Adrenal gland (tissue), 12 donors: ENCODE results near the gene UBN1. TPM values are rescaled to one million over a fixed set of nuclear protein-coding genes. Genes with fewer than 3 reads are reported as not detected.

Source experiments
- DNase-seq, 7 donors: peaks; one replicate each; pipeline ENCODE4 v3.0.0-alpha.2; 2019 to 2020
- H3K27ac ChIP-seq, 5 donors: fragments of 200-600 bp; sonication (generic) in 4 of 5; 1 replicate in 3 of 5; 2 replicates in 2 of 5; pipeline versions ENCODE4 v1.5.1 to v1.8.0; 2016 to 2020; ENCODE audit warnings: mild to moderate bottlenecking in 1 of 5
- H3K27me3 ChIP-seq: fragments of 200-600 bp; 2 replicates; pipeline ENCODE4 v1.8.0; 2021
- H3K36me3 ChIP-seq, 2 donors: fragments of 200-600 bp; replicated peaks in 1 of 2; 1 replicate in 1 of 2; 2 replicates in 1 of 2; pipeline versions ENCODE4 v1.5.1 to v1.8.0; 2018 to 2022
- H3K4me1 ChIP-seq, 2 donors: fragments of 200-600 bp; replicated peaks in 1 of 2; 1 replicate in 1 of 2; 2 replicates in 1 of 2; pipeline versions ENCODE4 v1.5.1 to v1.8.0; 2018 to 2021
- H3K4me3 ChIP-seq, 4 donors: fragments of 200-600 bp; sonication (generic) in 3 of 4; one replicate each; pipeline ENCODE4 v1.5.1; 2016 to 2018
- H3K9me3 ChIP-seq, 3 donors: fragments of 200-600 bp; sonication (generic) in 1 of 3; replicated peaks in 1 of 3; 1 replicate in 2 of 3; 2 replicates in 1 of 3; pipeline versions ENCODE4 v1.5.1 to v1.8.0; 2016 to 2021
- CTCF ChIP-seq, 6 experiments: fragments of 450-650 bp in 4 of 6; fragments of 200-600 bp in 2 of 6; sonication (generic) in 1 of 6; IDR thresholded peaks; 1 replicate in 5 of 6; 2 replicates in 1 of 6; pipeline versions ENCODE4 v1.5.1 to v1.8.0; 2016 to 2021; ENCODE audit warnings: antibody characterized with exemption in 6 of 6, mild to moderate bottlenecking in 2 of 6, moderate library complexity in 1 of 6
- POLR2A ChIP-seq, 2 donors: fragments of 450-650 bp; IDR thresholded peaks; one replicate each; pipeline ENCODE4 v1.6.1; 2017; ENCODE audit warnings: antibody characterized with exemption in 2 of 2, mild to moderate bottlenecking in 2 of 2, moderate library complexity in 1 of 2
- WGBS, 4 donors: extraction: QIAGEN DNeasy Blood & Tissue Kit in 2 of 4; methylation state at CpG; one replicate each; pipeline versions ENCODE4 v1.1.5 to v1.1.7; 2013 to 2017; 5-methylcytosine and 5-hydroxymethylcytosine counted together
- intact Hi-C, 2 donors: fragments of 100-400 bp; cut with DNase I; formaldehyde crosslinking; loops; one replicate each; pipeline versions ENCODE4 v1.14.1 to v1.15.0; 2022 to 2023
- polyA plus RNA-seq, 3 donors: library from polyadenylated mRNA; stranded (reverse); fragments of 200-250 nt in 2 of 3; fragments of 350-450 nt in 1 of 3; fragmentation: Illumina TruSeq in 1 of 3; extraction: RNeasy Lipid Tissue Mini Kit (QIAGEN cat#74804) in 1 of 3; gene quantifications; one replicate each; pipeline ENCODE4 v1.2.3, GENCODE V29; 2013 to 2014
- total RNA-seq, 9 donors: library from RNA; depleted of rRNA in 4 of 9; stranded (reverse); fragments of >200 nt in 4 of 9; fragments of 120-200 nt in 1 of 9; fragmentation: NEBNext Ultra II Directional in 1 of 9; extraction: Animal tissue kit (Norgen Biotek cat#: 25700) in 1 of 9; gene quantifications; one replicate each; pipeline versions ENCODE4 v1.1.0 to v1.2.4, GENCODE V29; 2013 to 2023
- donor health status: healthy with polysubstance abuse.
- donor health status: Bipolar disorder and iron deficiency.
- donor health status: DM: yes; HTN: yes; CAD: no.
- donor health status: DM: no; HTN: no; CAD: no.
- donor health status: DM: no; HTN: no; CAD: no.
- donor health status: DM: yes; HTN: yes; CAD: no.

Gene UBN1
- total and polyA plus RNA-seq, 12 donors, result 5.9 to 60.8 (median 28.4) TPM

GRCh38 chr16:4890686-4891085, 43.4 kb downstream of the UBN1 start:
- Histone ChIP-seq H3K27me3 (no peaks in the 10 kb centered on the region), H3K4me3 (no peak overlapping the region), H3K4me1 (no peaks in the 10 kb centered on the region), H3K36me3 (peaks cover 0 to 20% of the 10 kb centered on the region in 2 donors), H3K9me3 (no peaks in the 10 kb centered on the region), H3K27ac (no peak overlapping the region)
- WGBS, 4 donors, result 87 to 94% (median 93%) methylated on average over 6 to 16 of the region's 16 CpGs
- no peak for DNase-seq
- intact Hi-C loops, result no loop called here
- TF ChIP-seq CTCF (IDR thresholded peaks at IDR 0.05) (no peak), POLR2A (IDR thresholded peaks at IDR 0.05) (no peak)

GRCh38 chr16:4891097-4891885, 44.0 kb downstream of the UBN1 start:
- WGBS, 4 donors, result 86 to 98% (median 89%) methylated on average over 5 to 16 of the region's 16 CpGs
- no peak for DNase-seq
- no peak overlapping the region for H3K27ac ChIP-seq
- H3K9me3 ChIP-seq, result no peaks in the 10 kb centered on the region
- no peak overlapping the region for H3K4me3 ChIP-seq
- TF ChIP-seq POLR2A (IDR thresholded peaks at IDR 0.05) (no peak), CTCF (IDR thresholded peaks at IDR 0.05) (no peak)
- H3K36me3 ChIP-seq, result peaks cover 0 to 15% of the 10 kb centered on the region in 2 donors
- no peaks in the 10 kb centered on the region for H3K4me1 ChIP-seq
- no peaks in the 10 kb centered on the region for H3K27me3 ChIP-seq
- intact Hi-C loops, result no loop called here

GRCh38 chr16:4891886-4892216, 44.6 kb downstream of the UBN1 start:
- Histone ChIP-seq H3K27me3 (no peaks in the 10 kb centered on the region), H3K4me1 (no peaks in the 10 kb centered on the region), H3K27ac (no peak overlapping the region), H3K9me3 (no peaks in the 10 kb centered on the region), H3K36me3 (peaks cover 0 to 10% of the 10 kb centered on the region in 2 donors), H3K4me3 (no peak overlapping the region)
- 69 to 90% (median 78%) methylated on average over 3 to 12 of the region's 12 CpGs for WGBS, 4 donors
- no peak for DNase-seq
- intact Hi-C loops, result no loop called here
- TF ChIP-seq POLR2A (IDR thresholded peaks at IDR 0.05), result no peak
- TF ChIP-seq CTCF (IDR thresholded peaks at IDR 0.05), result no peak

DNA sequence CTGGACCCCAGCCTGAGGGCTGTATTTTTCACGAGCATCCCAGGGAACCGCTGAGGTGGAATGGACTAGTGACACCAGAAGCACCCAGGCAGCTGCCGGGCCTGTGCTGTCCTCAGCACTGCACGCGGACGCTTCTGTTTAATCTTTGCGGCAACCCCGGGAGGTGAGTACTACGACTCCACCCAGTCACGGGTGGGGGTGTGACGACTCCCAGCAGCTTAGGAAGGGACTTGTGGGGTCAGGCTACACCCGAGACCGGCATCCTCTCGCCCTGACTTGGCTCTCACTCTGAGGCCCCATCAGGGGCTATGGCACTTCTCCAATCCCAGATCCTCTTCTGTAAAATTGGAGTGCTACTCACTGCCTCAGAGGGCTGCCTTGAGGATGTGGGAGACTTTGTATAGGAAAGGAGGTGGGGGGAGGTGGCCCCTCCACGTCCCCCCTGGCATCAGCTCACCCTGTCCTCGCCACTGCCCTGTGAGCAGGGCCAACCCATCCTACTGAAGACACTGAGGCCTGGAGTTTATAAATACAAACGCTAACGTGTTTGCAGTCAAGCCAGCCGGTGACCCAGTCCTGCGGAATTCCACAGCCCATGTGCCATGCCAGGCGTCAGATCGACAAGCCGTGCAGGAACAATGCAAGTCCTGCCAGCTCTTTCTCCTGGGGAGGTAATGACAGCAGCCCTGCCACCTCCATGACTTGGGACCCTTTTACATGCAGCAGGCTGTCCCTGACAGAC, 45.3 kb downstream of the UBN1 start:
- Histone ChIP-seq H3K27ac (no peak overlapping the region), H3K4me3 (no peak overlapping the region), H3K4me1 (no peaks in the 10 kb centered on the region), H3K27me3 (no peaks in the 10 kb centered on the region), H3K36me3 (peaks cover 0 to 3% of the 10 kb centered on the region in 2 donors), H3K9me3 (no peaks in the 10 kb centered on the region)
- DNase-seq, result no peak
- TF ChIP-seq CTCF (IDR thresholded peaks at IDR 0.05) (no peak), POLR2A (IDR thresholded peaks at IDR 0.05) (no peak)
- 43 to 55% (median 50%) methylated on average over 11 to 23 of the region's 23 CpGs for WGBS, 4 donors
- intact Hi-C loops, result no loop called here
